CD14-positive monocyte (primary cell): ENCODE data around the gene USP3. TPM values are rescaled to one million over a fixed set of nuclear protein-coding genes. Genes with fewer than 3 reads are reported as not detected.

Experiments
- DNase-seq, 3 donors: peaks; one replicate each; pipeline ENCODE4 v3.0.0-alpha.2; 2011 to 2022
- H2AFZ ChIP-seq: 2 replicates; pipeline ENCODE4 v1.6.0; 2012; ENCODE audit warnings: mild to moderate bottlenecking, low read depth, low read length, inconsistent platforms; ENCODE audit not compliant: insufficient read depth, poor library complexity, severe bottlenecking
- H3K27ac ChIP-seq, 2 donors: 1 replicate in 1 of 2; 2 replicates in 1 of 2; pipeline ENCODE4 v1.5.1; 2012 to 2013; ENCODE audit warnings: low read length in 2 of 2, control low read depth in 1 of 2, inconsistent platforms in 1 of 2, low read depth in 1 of 2, mild to moderate bottlenecking in 1 of 2
- H3K27me3 ChIP-seq, 2 donors: one replicate each; pipeline versions ENCODE4 v1.6.0 to v1.6.1; 2011 to 2013; ENCODE audit warnings: low read length in 2 of 2; ENCODE audit not compliant: control insufficient read depth in 2 of 2, insufficient read depth in 2 of 2
- H3K36me3 ChIP-seq, 2 donors: replicated peaks in 1 of 2; 1 replicate in 1 of 2; 2 replicates in 1 of 2; pipeline versions ENCODE4 v1.5.1 to v1.6.1; 2012 to 2013; ENCODE audit warnings: low read length in 2 of 2, control low read depth in 1 of 2, inconsistent platforms in 1 of 2, mild to moderate bottlenecking in 1 of 2; ENCODE audit not compliant: insufficient read depth in 2 of 2, control insufficient read depth in 1 of 2
- H3K4me1 ChIP-seq, 2 donors: 1 replicate in 1 of 2; 2 replicates in 1 of 2; pipeline versions ENCODE4 v1.5.1 to v1.6.1; 2012 to 2013; ENCODE audit warnings: low read length in 2 of 2, control low read depth in 1 of 2, inconsistent platforms in 1 of 2, mild to moderate bottlenecking in 1 of 2, moderate library complexity in 1 of 2; ENCODE audit not compliant: insufficient read depth in 2 of 2, control insufficient read depth in 1 of 2
- H3K4me2 ChIP-seq: replicated peaks from 2 replicates; pipeline ENCODE3; 2012; ENCODE audit warnings: low read length, moderate library complexity, mild to moderate bottlenecking; ENCODE audit not compliant: poor library complexity, severe bottlenecking; ENCODE audit errors: extremely low read depth
- H3K4me3 ChIP-seq, 3 experiments: fragments of 200-600 bp in 1 of 3; sonication (generic) in 1 of 3; replicated peaks in 1 of 3; 1 replicate in 2 of 3; 2 replicates in 1 of 3; pipeline ENCODE4 v1.5.1; 2011 to 2013; ENCODE audit warnings: low read length in 3 of 3, mild to moderate bottlenecking in 3 of 3, control low read depth in 2 of 3, low read depth in 2 of 3, inconsistent platforms in 1 of 3, moderate library complexity in 1 of 3
- H3K79me2 ChIP-seq: 2 replicates; pipeline ENCODE4 v1.6.0; 2012; ENCODE audit warnings: mild to moderate bottlenecking, control low read depth, inconsistent platforms, low read length, moderate library complexity; ENCODE audit not compliant: insufficient read depth
- H3K9ac ChIP-seq: 2 replicates; pipeline ENCODE4 v1.6.0; 2017; ENCODE audit warnings: low read length, mild to moderate bottlenecking; ENCODE audit not compliant: insufficient read depth, poor library complexity, severe bottlenecking
- H3K9me3 ChIP-seq, 2 donors: replicated peaks in 1 of 2; 1 replicate in 1 of 2; 2 replicates in 1 of 2; pipeline versions ENCODE4 v1.5.1 to v1.6.1; 2012 to 2013; ENCODE audit warnings: low read length in 2 of 2, control low read depth in 1 of 2; ENCODE audit not compliant: control insufficient read depth in 1 of 2, insufficient read depth in 1 of 2
- H4K20me1 ChIP-seq: 2 replicates; pipeline ENCODE4 v1.6.0; 2012; ENCODE audit warnings: mild to moderate bottlenecking, low read length, control low read depth, moderate library complexity; ENCODE audit not compliant: insufficient read depth
- H3K27ac Mint-ChIP-seq, 7 donors: one replicate each; pipeline ENCODE4 v1.8.0; 2020; ENCODE audit warnings: mild to moderate bottlenecking in 7 of 7, mixed read lengths in 7 of 7, moderate library complexity in 6 of 7, inconsistent platforms in 2 of 7
- H3K27me3 Mint-ChIP-seq, 3 donors: one replicate each; pipeline ENCODE4 v1.8.0; 2021 to 2022; ENCODE audit warnings: low read depth in 3 of 3, mild to moderate bottlenecking in 3 of 3, mixed read lengths in 3 of 3, moderate library complexity in 3 of 3, inconsistent platforms in 1 of 3
- H3K36me3 Mint-ChIP-seq, 2 donors: one replicate each; pipeline ENCODE4 v1.8.0; 2020; ENCODE audit warnings: mixed read lengths in 2 of 2, inconsistent platforms in 1 of 2, mild to moderate bottlenecking in 1 of 2
- H3K4me1 Mint-ChIP-seq: one replicate; pipeline ENCODE4 v1.8.0; 2020; ENCODE audit warnings: mild to moderate bottlenecking, mixed read lengths
- H3K4me3 Mint-ChIP-seq, 2 donors: one replicate each; pipeline ENCODE4 v1.8.0; 2020; ENCODE audit warnings: mild to moderate bottlenecking in 2 of 2, mixed read lengths in 2 of 2, moderate library complexity in 1 of 2
- H3K9me3 Mint-ChIP-seq, 7 donors: one replicate each; pipeline ENCODE4 v1.8.0; 2020 to 2022; ENCODE audit warnings: mixed read lengths in 7 of 7, mild to moderate bottlenecking in 6 of 7, moderate library complexity in 6 of 7, inconsistent platforms in 2 of 7
- CTCF ChIP-seq: fragments of 200-600 bp; IDR thresholded peaks from one replicate; pipeline ENCODE4 v1.8.0; 2022; ENCODE audit warnings: antibody characterized with exemption, mild to moderate bottlenecking
- WGBS: methylation state at CpG from one replicate; pipeline ENCODE4 v1.1.5; 2013; ENCODE audit warnings: missing lambda C conversion rate; ENCODE audit not compliant: insufficient coverage; 5-methylcytosine and 5-hydroxymethylcytosine counted together
- intact Hi-C, 2 donors: fragments of 100-400 bp; cut with micrococcal nuclease; formaldehyde crosslinking; loops; one replicate each; pipeline versions ENCODE4 v1.15.0 to v1.15.1; 2023
- polyA plus RNA-seq, 3 donors: library from polyadenylated mRNA; depleted of rRNA in 1 of 3; unstranded in 2 of 3; stranded (reverse) in 1 of 3; fragments of 300-500 nt in 2 of 3; fragments of >200 nt in 1 of 3; fragmentation: Illumina TruSeq in 2 of 3; gene quantifications; 1 replicate in 2 of 3; 2 replicates in 1 of 3; pipeline ENCODE4 v1.2.3, GENCODE V29; 2012 to 2021

The USP3 gene
- polyA plus RNA-seq, 3 donors: 91.4 to 167 (median 122) TPM

- Histone ChIP-seq H3K4me3 (no peak overlapping the region), H3K27ac (peak overlapping the region in 1 of 2 donors; percentile 68), H4K20me1 (peaks cover 100% of the 10 kb centered on the region), H3K4me2 (no peak overlapping the region), H2AFZ (no peak overlapping the region), H3K9me3 (no peaks in the 10 kb centered on the region), H3K79me2 (peaks cover 97% of the 10 kb centered on the region), H3K36me3 (peaks cover 32 to 68% of the 10 kb centered on the region in 2 donors), H3K4me1 (peaks cover 25 to 37% of the 10 kb centered on the region in 2 donors), H3K27me3 (no peaks in the 10 kb centered on the region), H3K9ac (no peak overlapping the region)
- intact Hi-C loops: no loop called here
- 100% methylated on average over 2 of the region's 10 CpGs for WGBS
- TF ChIP-seq CTCF: no peak
- DNase-seq: no peak
- Mint-ChIP-seq H3K4me1 (peaks cover 35% of the 10 kb centered on the region), H3K27me3 (no peaks in the 10 kb centered on the region), H3K4me3 (no peak overlapping the region), H3K9me3 (no peaks in the 10 kb centered on the region), H3K27ac (peak overlapping the region in 4 of 7 donors; percentile 15 to 87 (median 72)), H3K36me3 (peaks cover 36 to 62% of the 10 kb centered on the region in 2 donors)
Measured at GRCh38 chr15:63545520-63545919, 41.1 kb downstream of the USP3 start.

GRCh38 chr15:63551400-63551799, 47.0 kb downstream of the USP3 start:
- H3K4me1 ChIP-seq: no peaks in the 10 kb centered on the region
- H3K79me2 ChIP-seq: peaks cover 100% of the 10 kb centered on the region
- WGBS: no CpG with 5 or more reads among the region's 1 CpG
- H3K4me1 Mint-ChIP-seq: peaks cover 4% of the 10 kb centered on the region
- H3K4me3 Mint-ChIP-seq: no peak overlapping the region
- H3K4me3 ChIP-seq: no peak overlapping the region
- H3K36me3 Mint-ChIP-seq: peaks cover 37 to 66% of the 10 kb centered on the region in 2 donors
- no peak overlapping the region for H3K4me2 ChIP-seq
- no peak overlapping the region for H3K27ac ChIP-seq
- no peak overlapping the region for H3K9ac ChIP-seq
- H3K9me3 Mint-ChIP-seq: no peaks in the 10 kb centered on the region
- H3K27me3 ChIP-seq: no peaks in the 10 kb centered on the region
- no peaks in the 10 kb centered on the region for H3K9me3 ChIP-seq
- no peak for DNase-seq
- intact Hi-C loops: no loop called here
- peaks cover 54 to 82% of the 10 kb centered on the region in 2 donors for H3K36me3 ChIP-seq
- H3K27ac Mint-ChIP-seq: no peak overlapping the region
- no peaks in the 10 kb centered on the region for H3K27me3 Mint-ChIP-seq
- no peak for TF ChIP-seq CTCF
- H4K20me1 ChIP-seq: peaks cover 100% of the 10 kb centered on the region
- no peak overlapping the region for H2AFZ ChIP-seq
